ENCODE measurements around the gene VIT.
A peak's percentile ranks its signal among the peaks of the same experiment; 100 is the strongest.
"Not testable (repeated sequence)": the region's sequence is repeated elsewhere in the genome, so short reads cannot be mapped to it uniquely, and the experiment has no call there.

VIT gene

GRCh38 chr2:36800381-36800780 is 103.9 kb downstream of the VIT start:
- no peak for FAIRE-seq
- DNase-seq (ENCODE audit: insufficient read length, low spot score) = no peak

GRCh38 chr2:36801088-36801487 is 104.6 kb downstream of the VIT start:
- DNase-seq (ENCODE audit: insufficient read length, low spot score) (no peak), FAIRE-seq (no peak)

GRCh38 chr2:36802952-36803351 is 106.4 kb downstream of the VIT start:
- FAIRE-seq = no peak
- no peak for DNase-seq (ENCODE audit: insufficient read length, low spot score)

- DNase-seq (ENCODE audit: insufficient read length, low spot score) (no peak), FAIRE-seq (no peak)
Observed at GRCh38 chr2:36805635-36806224, 109.2 kb downstream of the VIT start.

GRCh38 chr2:36807223-36807886 is 110.8 kb downstream of the VIT start:
- FAIRE-seq (no peak), DNase-seq (ENCODE audit: insufficient read length, low spot score) (no peak)

- DNase-seq (ENCODE audit: insufficient read length, low spot score) (no peak), FAIRE-seq (no peak)
Observed at GRCh38 chr2:36808386-36809068, 112.0 kb downstream of the VIT start.

GRCh38 chr2:36809069-36809445 is 112.5 kb downstream of the VIT start:
- no peak for FAIRE-seq
- no peak for DNase-seq (ENCODE audit: insufficient read length, low spot score)

GRCh38 chr2:36811071-36811470 is 114.6 kb downstream of the VIT start:
- no peak for FAIRE-seq
- DNase-seq (ENCODE audit: insufficient read length, low spot score) = no peak

GRCh38 chr2:36812196-36812595 is 115.7 kb downstream of the VIT start:
- no peak for DNase-seq (ENCODE audit: insufficient read length, low spot score)
- no peak for FAIRE-seq

GRCh38 chr2:36818542-36818941 is 122.0 kb downstream of the VIT start:
- DNase-seq (ENCODE audit: insufficient read length, low spot score) = no peak

GRCh38 chr2:36819095-36819711 is 122.7 kb downstream of the VIT start:
- DNase-seq (ENCODE audit: insufficient read length, low spot score) (no peak), FAIRE-seq (no peak)

More at GRCh38 chr2:36818542-36818941, 122.0 kb downstream of the VIT start:
- no peak for FAIRE-seq

GRCh38 chr2:36820942-36821605 is 124.6 kb downstream of the VIT start:
- DNase-seq (ENCODE audit: insufficient read length, low spot score) (no peak), FAIRE-seq (no peak)

- FAIRE-seq = no peak
- no peak for DNase-seq (ENCODE audit: insufficient read length, low spot score)
Observed at GRCh38 chr2:36823862-36824261, 127.4 kb downstream of the VIT start.

GRCh38 chr2:36824273-36824672 is 127.8 kb downstream of the VIT start:
- DNase-seq (ENCODE audit: insufficient read length, low spot score) (no peak), FAIRE-seq (no peak)

GRCh38 chr2:36824683-36825082 is 128.2 kb downstream of the VIT start:
- FAIRE-seq = not testable (repeated sequence)

GRCh38 chr2:36831185-36831584 is 134.7 kb downstream of the VIT start:
- DNase-seq (ENCODE audit: insufficient read length, low spot score) = no peak
- no peak for FAIRE-seq

More at GRCh38 chr2:36824683-36825082, 128.2 kb downstream of the VIT start:
- not testable (repeated sequence) for DNase-seq (ENCODE audit: insufficient read length, low spot score)

- DNase-seq (ENCODE audit: insufficient read length, low spot score) = no peak
- no peak for FAIRE-seq
Observed at GRCh38 chr2:36834203-36834602, 137.7 kb downstream of the VIT start.

GRCh38 chr2:36834731-36835524 is 138.4 kb downstream of the VIT start:
- peak; percentile 37 for FAIRE-seq
- DNase-seq (ENCODE audit: insufficient read length, low spot score) = no peak

GRCh38 chr2:36839976-36840617 is 143.6 kb downstream of the VIT start:
- FAIRE-seq = no peak
- no peak for DNase-seq (ENCODE audit: insufficient read length, low spot score)

GRCh38 chr2:36843838-36844237 is 147.3 kb downstream of the VIT start:
- DNase-seq (ENCODE audit: insufficient read length, low spot score) = no peak
- FAIRE-seq = peak; percentile 39
